Measurements from ENCODE around the gene TMEM31. TPM values are rescaled to one million over a fixed set of nuclear protein-coding genes. Genes with fewer than 3 reads are reported as not detected.

The TMEM31 gene
- total RNA-seq, 1 donor from 2014 or later, result not detected

- Histone ChIP-seq H3K27me3 (ENCODE audit: low read depth) (no peaks in the 10 kb centered on the region), H3K4me1 (no peaks in the 10 kb centered on the region), H3K27ac (replicated peaks) (no peak overlapping the region), H3K9me3 (replicated peaks) (no peaks in the 10 kb centered on the region), H3K4me3 (no peak overlapping the region), H3K36me3 (peaks cover 33% of the 10 kb centered on the region)
- intact Hi-C loops (cut with micrococcal nuclease), result no loop called here
- no peak for TF ChIP-seq CTCF (IDR thresholded peaks at IDR 0.05; ENCODE audit: borderline replicate concordance)
- DNase-seq, result no peak
Measured at GRCh38 chrX:103674531-103675454, 35.9 kb upstream of the TMEM31 start.

GRCh38 chrX:103678199-103678993 is 32.3 kb upstream of the TMEM31 start:
- intact Hi-C loops (cut with micrococcal nuclease), result no loop called here
- no peak overlapping the region for H3K27ac ChIP-seq (replicated peaks)
- peaks cover 43% of the 10 kb centered on the region for H3K36me3 ChIP-seq
- no peaks in the 10 kb centered on the region for H3K27me3 ChIP-seq (ENCODE audit: low read depth)
- DNase-seq, result no peak
- no peak for TF ChIP-seq CTCF (IDR thresholded peaks at IDR 0.05; ENCODE audit: borderline replicate concordance)
- H3K9me3 ChIP-seq (replicated peaks), result no peaks in the 10 kb centered on the region
- no peak overlapping the region for H3K4me3 ChIP-seq
- H3K4me1 ChIP-seq, result peaks cover 10% of the 10 kb centered on the region

- peaks cover 51% of the 10 kb centered on the region for H3K36me3 ChIP-seq
- H3K9me3 ChIP-seq (replicated peaks), result no peaks in the 10 kb centered on the region
- intact Hi-C loops (cut with micrococcal nuclease), result no loop called here
- DNase-seq, result no peak
- no peaks in the 10 kb centered on the region for H3K27me3 ChIP-seq (ENCODE audit: low read depth)
- peaks cover 34% of the 10 kb centered on the region for H3K4me1 ChIP-seq
- TF ChIP-seq CTCF (IDR thresholded peaks at IDR 0.05; ENCODE audit: borderline replicate concordance), result no peak
- H3K4me3 ChIP-seq, result no peak overlapping the region
- H3K27ac ChIP-seq (replicated peaks), result no peak overlapping the region
Measured at GRCh38 chrX:103681443-103681842, 29.3 kb upstream of the TMEM31 start.

GRCh38 chrX:103685396-103685795 is 25.3 kb upstream of the TMEM31 start:
- peaks cover 27% of the 10 kb centered on the region for H3K36me3 ChIP-seq
- peaks cover 34% of the 10 kb centered on the region for H3K4me1 ChIP-seq
- peak overlapping the region; percentile 98 for H3K27ac ChIP-seq (replicated peaks)
- intact Hi-C loops (cut with micrococcal nuclease), result no loop called here
- no peaks in the 10 kb centered on the region for H3K27me3 ChIP-seq (ENCODE audit: low read depth)
- H3K9me3 ChIP-seq (replicated peaks), result no peaks in the 10 kb centered on the region
- TF ChIP-seq CTCF (IDR thresholded peaks at IDR 0.05; ENCODE audit: borderline replicate concordance), result no peak
- H3K4me3 ChIP-seq, result peak overlapping the region; percentile 75
- no peak for DNase-seq

- Histone ChIP-seq H3K27me3 (ENCODE audit: low read depth) (no peaks in the 10 kb centered on the region), H3K4me1 (peaks cover 33% of the 10 kb centered on the region), H3K36me3 (peaks cover 20% of the 10 kb centered on the region), H3K9me3 (replicated peaks) (no peaks in the 10 kb centered on the region), H3K4me3 (peak within 1 kb of the TSS; percentile 75), H3K27ac (replicated peaks) (peak within 1 kb of the TSS; percentile 98)
- no peak for TF ChIP-seq CTCF (IDR thresholded peaks at IDR 0.05; ENCODE audit: borderline replicate concordance)
- intact Hi-C loops (cut with micrococcal nuclease), result no loop called here
- DNase-seq, result peak; percentile 86
Measured at GRCh38 chrX:103686199-103687072, 24.3 kb upstream of the TMEM31 start, which contains the start of gene MORF4L2. Gene MORF4L2, minus strand, starts transcription at chrX:103686699. Its CDS starts 9,672 bp downstream, at chrX:103677027.

Data from left ventricle myocardium inferior (tissue), 1 donor.